Stimulated activated CD8-positive, alpha-beta memory T cell treated with anti-CD3 and anti-CD28 coated beads, Interleukin-4, amount 100 ng/mL, for 4 hours (primary cell): Measurements from ENCODE around the gene STEAP3.

Experiments used
- DNase-seq, 2 donors: peaks; one replicate each; pipeline ENCODE4 v3.0.0-alpha.2; 2020; ENCODE audit warnings: low read depth in 2 of 2, low spot score in 1 of 2

The STEAP3 gene

DNA sequence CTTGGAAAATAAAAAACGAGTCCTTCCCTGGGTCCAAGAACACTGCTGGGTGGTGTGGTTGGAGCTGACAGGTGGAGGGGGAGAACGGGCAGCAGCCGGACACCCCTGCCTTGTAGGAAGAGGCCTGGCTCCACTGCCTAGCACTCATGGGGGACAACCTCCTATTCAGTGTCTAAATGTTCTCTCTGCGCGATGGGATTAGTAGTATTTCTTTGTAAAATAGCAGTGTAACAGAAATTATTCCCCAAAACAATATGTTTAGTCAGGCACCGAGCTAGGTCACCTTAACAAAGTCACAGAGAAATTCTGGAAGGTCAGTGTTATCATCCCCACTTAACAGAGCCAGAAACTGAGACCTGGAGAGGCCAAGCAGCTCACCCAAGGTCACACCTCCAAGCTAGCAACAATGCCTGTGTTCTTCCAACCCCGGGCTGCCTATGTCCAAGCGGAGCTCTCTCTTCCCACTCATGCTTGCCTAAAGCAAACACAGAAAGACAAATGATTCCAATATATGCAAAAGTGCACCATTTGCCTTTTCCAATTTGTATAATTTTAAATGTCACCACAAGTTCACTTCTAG is 68.0 kb downstream of the STEAP3 start:
- no peak for DNase-seq

GRCh38 chr2:119292226-119292625 is 68.6 kb downstream of the STEAP3 start:
- DNase-seq: no peak

DNA sequence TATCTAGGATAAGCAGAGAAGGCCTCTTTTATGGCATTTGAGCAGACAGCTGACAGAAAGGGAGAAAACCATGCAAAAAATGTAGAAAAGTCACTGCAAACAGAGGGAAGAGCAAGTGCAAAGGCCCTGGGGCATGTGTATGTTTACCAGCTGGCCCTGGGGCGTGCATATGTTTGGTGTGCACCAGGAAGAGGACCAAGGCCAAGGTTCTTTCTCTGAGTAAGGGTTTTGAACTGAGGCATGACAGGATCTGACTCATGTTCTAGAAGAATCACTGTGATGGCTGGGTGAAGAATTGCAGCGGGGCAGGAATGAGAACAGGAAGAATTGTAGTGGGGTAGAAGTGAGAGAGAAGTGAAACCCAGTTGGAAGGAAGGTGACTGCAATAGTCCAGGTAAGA is 69.6 kb downstream of the STEAP3 start:
- DNase-seq: no peak

DNA sequence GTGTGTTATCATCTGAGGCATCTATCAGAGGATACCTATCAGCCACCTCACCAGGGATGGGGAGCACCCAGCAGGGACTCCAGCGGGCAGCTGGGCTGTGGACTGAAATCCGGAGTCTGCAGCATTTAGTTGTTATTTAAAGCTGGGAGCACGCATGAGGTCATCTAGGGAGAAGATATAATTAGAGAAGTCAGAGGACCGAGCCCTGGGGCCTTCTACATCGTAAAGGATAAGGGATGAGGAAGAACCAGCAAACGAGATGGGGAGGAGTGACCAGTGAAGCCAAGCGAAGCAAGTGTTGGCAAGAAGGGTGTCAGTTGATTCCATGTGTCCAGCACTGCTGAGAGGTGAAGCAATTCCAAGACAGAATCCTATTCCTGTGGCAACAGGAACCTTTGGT is 70.3 kb downstream of the STEAP3 start:
- no peak for DNase-seq

DNA sequence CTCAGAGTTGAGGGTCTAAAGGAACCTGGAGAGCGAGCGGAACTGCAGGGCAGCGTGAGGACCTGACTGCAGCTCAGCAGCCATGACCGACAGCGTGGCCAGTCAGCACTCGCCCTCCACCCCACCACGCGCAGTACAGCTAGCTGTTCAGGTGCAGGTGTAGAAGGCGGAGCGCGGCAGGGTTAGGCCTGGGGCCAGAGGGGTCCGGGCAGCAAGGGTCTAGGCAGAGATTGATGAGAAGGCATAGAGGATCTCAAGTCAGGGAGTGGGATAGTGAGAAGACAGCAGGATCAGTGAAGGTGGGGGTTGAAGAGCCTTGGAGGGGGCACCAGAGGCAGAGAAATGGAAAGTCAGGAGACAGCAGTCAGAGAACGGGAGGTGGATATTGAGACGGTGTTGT is 71.0 kb downstream of the STEAP3 start:
- DNase-seq: no peak

- no peak for DNase-seq
Measured at GRCh38 chr2:119295688-119296375, 72.2 kb downstream of the STEAP3 start.

GRCh38 chr2:119301413-119301812 is 77.8 kb downstream of the STEAP3 start:
- DNase-seq: no peak

DNA sequence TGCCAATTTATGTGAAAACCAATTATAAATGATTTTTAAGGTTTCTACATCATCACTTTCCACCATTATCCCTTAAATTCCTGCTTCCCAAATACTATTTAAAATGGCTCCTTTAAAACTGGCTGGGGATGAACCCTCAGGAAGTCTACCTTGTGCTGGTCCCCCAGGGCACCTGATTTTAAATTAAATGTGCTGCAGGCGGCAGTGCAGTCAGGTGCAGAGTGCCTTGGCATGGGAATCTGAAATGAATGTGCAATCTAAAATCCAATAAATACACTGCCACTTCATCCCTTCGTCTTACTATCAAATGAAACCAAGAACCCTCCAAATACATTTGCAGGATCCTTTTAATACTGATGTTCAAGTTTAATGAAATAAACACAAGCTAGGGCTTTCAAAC is 81.2 kb downstream of the STEAP3 start:
- DNase-seq: no peak

- DNase-seq: no peak
Measured at GRCh38 chr2:119305497-119306195, 82.0 kb downstream of the STEAP3 start.

DNA sequence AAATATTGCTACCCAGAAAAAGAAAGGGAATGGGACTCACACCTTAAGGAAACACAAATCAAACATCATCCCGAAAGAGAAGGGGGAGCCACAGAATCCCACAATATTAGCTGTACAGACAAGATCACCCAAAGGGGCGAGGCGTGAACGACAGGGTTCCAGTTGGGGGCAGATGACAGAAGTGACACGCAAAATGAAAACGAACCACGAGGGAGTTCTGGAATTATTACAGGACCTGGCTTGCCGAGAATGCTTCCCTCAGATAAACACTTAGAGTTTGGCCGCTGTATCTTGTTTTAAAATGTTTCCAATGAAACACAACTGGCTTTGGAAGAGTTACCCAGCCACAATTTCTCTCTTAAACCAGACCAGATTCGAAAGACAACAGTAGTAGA is 82.6 kb downstream of the STEAP3 start:
- DNase-seq: no peak

DNA sequence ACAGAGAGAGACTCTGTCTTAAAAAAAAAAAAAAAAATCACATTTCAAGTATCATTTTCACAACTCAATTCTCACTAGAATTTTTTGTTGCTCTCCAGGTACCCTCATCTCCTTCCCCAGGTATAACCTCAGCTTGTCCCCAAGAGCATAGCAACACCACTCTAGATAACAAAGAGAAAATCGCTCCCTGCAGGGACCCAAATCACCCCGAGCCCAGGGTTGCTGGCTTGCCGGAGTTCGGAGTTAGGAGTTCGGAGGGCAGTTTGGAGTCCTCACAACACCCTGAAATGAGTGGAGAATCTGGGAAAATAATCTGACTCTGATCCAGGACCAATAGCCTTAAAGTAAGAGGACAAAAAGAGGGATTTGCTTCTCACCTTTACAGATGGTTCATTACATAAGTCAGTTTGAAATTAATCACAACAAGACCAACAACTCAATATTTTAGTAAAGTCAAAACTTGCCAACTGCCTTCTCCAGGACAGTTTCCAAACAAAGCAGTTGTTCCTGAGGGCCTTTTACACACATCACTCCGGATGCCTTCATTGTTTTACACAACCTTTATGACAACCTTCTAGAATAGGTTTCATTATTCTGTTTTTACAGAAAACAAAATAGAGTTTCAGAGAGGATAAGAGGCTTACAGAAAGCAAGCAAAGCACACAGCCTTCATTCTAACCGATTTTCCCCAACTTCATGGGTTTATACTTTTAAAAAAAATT is 83.9 kb downstream of the STEAP3 start:
- no peak for DNase-seq

- DNase-seq: no peak
Measured at GRCh38 chr2:119308793-119309330, 85.2 kb downstream of the STEAP3 start.

DNA sequence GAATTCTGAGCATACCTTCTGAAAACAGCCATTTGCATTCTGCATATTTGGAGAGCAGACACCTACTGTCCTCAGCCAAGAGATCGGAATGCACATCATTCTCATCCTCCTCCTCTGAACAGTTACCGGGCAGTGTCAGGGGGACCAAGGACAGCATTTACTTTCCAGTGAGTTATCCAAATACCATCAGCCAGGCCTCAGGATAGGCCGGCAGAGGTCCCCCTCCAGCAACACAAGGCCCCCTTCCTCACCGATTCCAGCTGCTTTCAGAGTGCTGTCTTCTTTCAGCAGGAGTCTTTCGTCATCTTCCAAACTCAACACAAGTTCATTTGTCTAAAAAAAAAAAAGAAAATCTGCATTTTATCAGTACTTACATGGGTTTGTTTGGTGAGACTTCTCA is 87.7 kb downstream of the STEAP3 start:
- no peak for DNase-seq

DNA sequence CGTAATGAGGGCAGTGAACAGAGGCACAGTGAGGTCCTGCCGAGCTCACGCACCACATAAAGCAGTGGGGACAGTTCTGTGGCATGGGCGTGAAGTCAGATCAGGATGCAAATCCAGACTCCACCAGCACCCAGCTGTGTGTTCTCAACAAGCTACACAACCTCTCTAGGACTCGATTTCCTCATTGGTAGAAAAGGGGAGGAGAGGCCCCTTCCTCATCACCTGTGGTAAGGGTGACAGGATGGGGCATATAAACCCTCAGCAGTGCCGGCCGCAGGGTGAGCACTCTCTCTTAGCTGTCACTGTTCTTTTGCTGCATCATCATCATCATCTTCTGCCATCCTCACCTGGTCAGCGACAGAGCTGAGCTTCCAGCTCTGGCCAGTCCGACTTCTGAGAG is 88.2 kb downstream of the STEAP3 start:
- no peak for DNase-seq
